Kasumi-1 (cell line): ENCODE measurements around the gene GPR157.
A peak's percentile ranks its signal among the peaks of the same experiment; 100 is the strongest.

Experiments used
- DNase-seq, 2 experiments: peaks; one replicate each; lab custom pipeline; 2025; lab: John Stamatoyannopoulos, UW

GPR157 gene

DNA sequence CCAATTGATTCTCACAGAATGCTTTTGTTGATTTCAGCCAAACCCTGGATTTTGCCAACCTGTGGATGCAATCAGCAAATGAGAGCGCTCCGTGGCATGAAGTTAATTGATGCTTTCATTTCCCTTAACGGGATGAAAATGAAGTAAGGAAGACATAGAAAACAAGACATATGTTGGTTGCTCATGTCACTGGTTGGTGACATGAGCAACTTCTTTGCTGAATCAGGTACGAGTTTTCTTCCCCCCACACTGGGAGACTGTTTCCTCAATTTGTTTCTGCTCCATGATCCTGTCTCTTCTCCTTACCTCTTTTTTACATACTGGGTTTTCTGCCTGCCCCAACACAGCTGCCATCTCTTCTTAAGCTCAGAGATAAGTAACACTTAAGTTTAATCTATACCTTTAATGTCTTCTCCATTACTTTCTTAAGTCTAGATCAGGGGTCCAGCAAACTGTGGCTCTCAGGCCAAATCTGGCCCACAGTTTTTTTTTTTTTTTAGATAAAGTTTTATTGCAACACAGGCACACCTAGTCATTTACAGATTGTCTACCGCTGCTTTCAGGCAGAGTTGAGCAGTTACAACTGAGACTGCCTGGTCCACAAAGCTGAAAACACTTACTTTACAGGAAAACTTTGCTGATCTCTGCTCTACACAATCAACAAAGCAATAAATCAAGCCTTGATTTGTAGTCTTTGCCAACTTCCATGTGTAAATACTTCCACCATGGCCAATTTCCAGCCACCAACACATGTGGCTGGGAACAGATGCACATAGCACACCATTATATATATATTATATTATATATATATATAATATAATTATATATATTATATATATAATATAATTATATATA is 13.3 kb downstream of the GPR157 start:
- no peak for DNase-seq

DNA sequence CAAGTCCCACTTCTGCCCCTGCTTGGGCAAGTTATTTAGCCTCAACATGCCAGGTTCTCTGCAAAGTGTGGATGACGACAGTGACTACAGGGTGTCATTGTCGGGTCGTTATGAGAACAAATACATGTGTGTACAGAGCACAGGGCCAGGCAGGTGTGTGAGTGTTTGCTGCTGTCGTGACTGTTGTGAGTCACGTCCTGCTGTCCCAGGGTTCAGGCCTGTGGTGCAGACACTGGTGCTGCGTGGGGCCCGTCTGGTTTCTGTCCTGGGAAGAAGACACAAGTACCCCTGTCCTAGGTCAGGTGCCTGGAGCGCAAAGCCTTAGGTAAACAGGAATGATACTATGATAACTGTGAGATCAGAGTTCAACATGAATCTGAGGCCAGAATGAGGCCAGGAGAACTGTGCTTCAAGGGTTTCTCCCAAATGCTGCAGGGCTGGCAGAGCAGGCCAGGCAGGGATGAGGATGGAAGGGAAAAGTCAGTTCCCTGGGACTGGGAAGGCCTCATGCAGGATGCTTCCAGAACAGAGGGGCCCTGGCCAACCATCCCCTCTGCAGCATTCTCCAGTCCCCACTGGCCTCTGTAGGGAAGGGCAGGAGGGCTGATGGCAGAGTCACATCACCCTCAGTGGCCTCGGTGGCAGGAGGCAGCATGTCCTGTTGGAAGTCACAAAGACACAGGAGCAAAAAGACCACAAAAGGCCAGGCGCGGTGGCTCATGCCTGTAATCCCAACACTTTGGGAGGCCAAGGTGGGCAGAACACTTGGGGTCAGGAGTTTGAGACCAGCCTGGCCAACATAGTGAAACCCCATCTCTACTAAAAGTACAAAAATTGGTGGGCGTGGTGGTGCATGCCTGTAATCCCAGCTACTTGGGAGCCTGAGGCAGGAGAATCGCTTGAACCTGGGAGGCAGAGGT is 15.7 kb downstream of the GPR157 start:
- no peak for DNase-seq

DNA sequence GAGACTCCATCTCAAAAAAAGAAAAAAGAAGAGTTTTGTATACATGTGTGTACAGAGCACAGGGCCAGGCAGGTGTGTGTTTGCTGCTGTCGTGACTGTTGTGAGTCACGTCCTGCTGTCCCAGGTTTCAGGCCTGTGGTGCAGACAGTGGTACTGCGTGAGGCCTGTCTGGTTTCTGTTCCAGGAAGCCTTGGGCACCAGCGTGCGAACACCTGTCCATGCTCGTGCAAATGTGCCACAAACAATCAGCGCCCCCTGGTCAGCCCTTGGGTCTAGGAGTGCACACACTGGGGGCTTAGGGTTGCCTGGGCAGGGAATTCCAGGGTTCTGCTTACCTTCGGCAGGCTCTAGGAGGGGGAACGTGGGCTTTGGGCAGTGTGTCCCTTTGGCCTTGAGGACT is 16.9 kb downstream of the GPR157 start:
- no peak for DNase-seq

DNA sequence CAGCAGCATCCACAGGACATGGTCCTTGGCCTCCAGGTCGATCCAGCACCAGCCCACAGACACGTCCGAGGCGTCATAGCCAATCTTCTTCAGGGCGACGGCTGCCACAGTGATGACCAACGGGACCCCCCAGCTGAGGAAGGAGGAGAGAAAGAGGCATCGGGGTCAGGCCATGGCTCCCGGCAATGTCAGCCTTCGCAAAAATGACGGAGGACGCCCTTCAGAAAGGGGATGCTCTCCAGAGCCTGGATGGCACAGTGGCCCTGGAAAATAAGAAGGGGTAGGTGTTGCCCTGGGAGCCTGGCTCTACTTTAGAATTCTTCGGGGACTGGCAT is 17.6 kb downstream of the GPR157 start:
- no peak for DNase-seq

DNA sequence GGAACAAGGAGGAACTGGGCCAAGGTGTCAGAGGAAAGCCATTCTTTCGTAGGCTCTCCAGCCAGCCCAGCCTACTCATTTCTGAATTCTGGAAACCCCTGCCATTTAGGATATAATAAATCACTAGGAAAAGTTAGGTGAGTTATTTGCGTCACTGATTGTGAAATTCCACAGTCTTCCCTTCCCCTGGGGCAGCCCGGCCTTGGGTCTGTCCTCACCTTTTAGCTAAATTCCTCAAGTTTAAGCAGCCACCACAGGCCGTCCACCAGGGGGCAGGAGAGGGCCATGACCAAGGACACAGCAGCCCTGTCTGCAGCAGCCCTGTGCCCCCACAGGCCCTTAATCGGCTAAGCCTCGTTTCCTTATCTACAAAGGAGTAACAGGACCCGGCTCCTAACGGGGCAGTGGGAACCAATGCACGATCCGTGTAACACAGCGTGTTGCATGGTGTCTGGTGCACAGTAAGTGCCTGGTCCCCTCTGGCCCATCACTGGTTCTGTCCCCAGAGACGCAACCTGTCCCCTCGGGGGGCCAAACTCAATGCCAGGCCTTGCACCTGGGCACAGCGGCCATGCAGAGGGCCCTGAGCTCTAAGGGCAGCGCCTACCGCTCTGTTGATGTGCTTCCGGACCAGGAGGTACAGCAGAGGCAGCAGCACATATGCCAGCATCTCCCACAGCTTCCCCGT is 18.1 kb downstream of the GPR157 start:
- DNase-seq = peak; percentile 68 to 79

DNA sequence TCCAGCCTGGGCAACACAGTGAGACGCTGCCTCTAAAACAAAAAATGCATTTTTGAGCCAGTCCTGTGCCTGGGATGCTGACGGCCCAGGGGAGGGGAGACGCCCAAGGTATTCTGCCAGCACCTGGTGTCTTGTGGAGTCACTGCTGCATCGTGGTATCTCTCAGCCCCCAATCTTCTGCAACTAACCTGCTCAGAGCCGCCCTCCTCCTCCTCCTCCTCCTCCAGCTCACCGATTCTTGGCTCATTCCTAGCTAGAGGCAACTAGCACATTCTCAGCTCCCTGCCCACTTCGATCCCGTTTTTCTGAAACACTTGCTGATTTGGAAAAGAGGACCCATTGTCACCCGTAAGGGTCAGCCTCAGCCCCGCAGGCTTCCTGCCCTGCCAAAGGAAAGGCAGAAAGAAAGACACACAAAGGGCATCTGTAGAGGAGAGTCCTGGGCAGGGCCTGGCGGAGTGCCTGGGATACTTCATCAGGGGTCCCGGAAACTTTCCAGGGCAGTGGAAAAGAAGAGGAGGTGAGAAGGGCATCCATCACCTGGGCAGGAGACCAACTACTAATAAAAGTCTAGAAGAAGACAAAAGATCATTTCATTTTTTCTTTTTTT is 20.7 kb downstream of the GPR157 start:
- no peak for DNase-seq

GRCh38 chr1:9107136-9107535 is 21.8 kb downstream of the GPR157 start:
- no peak for DNase-seq

- DNase-seq = no peak
Observed at GRCh38 chr1:9106286-9106685, 22.6 kb downstream of the GPR157 start.

GRCh38 chr1:9105336-9105867 is 23.5 kb downstream of the GPR157 start:
- no peak for DNase-seq

- peak; percentile 79 to 84 for DNase-seq
Observed at GRCh38 chr1:9101510-9102146, 27.3 kb downstream of the GPR157 start.

DNA sequence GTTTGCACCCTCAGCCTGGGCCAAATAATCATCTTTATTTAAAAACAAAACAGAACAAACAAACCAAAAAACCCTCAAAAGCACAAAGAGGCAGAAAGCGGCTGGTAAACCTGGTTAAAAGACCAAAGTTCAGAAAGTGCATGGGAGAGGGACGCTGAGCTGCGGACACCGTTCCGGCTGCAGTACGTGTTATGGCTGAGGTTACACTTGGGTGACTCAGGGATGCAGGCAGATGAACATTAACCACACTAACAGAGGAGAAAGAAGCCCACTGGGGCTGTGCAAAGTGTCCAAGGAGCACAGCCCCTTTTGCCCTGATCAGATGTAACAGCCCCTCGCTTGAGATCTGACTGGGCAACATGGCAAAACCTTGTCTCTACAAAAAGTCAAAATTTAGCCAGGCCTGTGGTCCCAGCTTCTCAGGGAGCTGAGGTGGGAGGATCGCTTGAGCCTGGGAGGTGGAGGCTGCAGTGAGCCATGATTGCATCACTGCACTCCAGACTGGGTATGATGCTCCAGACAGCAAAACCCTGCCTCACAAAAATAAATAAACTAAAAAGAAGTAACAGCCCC is 28.3 kb downstream of the GPR157 start:
- DNase-seq = no peak

DNA sequence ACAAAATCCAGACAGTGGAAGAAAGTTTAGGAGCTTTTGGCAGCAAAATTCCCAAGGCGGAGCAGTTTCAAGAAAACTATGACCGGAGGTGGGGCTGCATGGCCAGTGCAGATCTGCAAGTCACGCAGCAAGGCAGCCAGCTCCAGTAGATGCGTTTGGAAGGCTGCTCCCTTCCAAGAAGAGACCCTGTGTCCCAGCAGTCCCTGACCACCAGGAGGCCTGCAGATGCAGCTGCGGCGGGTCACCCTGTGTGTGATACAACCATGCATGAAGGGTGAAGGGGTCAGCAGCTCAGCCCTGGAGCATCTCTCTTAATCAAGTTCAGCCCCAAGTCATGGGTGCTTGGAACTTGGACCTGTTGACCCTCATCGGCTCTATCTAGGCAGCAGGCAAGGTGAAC is 29.3 kb downstream of the GPR157 start:
- no peak for DNase-seq

GRCh38 chr1:9097947-9098705 is 30.8 kb downstream of the GPR157 start:
- DNase-seq = no peak

DNA sequence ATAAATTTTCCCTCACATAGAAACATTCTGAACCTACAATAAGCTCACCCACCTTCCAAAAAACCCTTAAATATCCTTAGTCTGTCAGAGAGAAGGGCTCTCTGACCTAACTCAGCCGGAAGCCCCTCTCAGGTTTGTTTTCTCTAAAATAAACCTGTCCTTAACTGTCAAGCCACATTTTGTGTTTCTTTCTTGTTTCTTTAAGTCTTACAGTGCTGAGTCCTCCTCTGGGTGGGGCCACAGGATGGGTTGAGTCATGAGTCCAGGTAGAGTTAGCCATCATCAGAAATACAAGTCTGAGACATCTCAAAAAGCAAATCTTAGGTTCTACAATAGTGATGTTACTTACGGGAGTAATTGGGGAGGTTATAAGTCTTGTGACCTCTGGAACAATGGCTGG is 33.1 kb downstream of the GPR157 start:
- no peak for DNase-seq

GRCh38 chr1:9093996-9094595 is 34.8 kb downstream of the GPR157 start:
- DNase-seq = peak in 1 of 2 experiments; percentile 38

GRCh38 chr1:9093581-9093980 is 35.3 kb downstream of the GPR157 start:
- peak; percentile 38 for DNase-seq

DNA sequence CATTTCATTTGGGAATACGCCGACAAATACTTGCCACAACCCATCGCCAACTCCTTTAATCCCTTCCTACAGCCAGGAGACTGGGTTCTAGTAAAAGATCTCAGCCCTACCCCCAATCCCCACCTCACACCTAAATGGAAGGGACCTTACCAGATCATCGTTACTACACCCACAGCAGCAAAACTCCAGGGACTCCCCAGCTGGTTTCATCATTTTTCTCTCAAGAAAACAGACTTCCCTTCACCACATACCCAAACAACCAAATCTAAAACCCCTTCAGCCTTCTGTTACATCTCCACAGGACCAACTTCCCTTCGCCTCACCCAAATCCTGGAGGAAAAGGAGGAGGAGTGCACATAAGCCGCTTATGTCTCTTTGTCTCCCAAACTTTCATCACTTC is 35.8 kb downstream of the GPR157 start:
- no peak for DNase-seq

GRCh38 chr1:9088807-9089206 is 40.1 kb downstream of the GPR157 start:
- DNase-seq = no peak

DNA sequence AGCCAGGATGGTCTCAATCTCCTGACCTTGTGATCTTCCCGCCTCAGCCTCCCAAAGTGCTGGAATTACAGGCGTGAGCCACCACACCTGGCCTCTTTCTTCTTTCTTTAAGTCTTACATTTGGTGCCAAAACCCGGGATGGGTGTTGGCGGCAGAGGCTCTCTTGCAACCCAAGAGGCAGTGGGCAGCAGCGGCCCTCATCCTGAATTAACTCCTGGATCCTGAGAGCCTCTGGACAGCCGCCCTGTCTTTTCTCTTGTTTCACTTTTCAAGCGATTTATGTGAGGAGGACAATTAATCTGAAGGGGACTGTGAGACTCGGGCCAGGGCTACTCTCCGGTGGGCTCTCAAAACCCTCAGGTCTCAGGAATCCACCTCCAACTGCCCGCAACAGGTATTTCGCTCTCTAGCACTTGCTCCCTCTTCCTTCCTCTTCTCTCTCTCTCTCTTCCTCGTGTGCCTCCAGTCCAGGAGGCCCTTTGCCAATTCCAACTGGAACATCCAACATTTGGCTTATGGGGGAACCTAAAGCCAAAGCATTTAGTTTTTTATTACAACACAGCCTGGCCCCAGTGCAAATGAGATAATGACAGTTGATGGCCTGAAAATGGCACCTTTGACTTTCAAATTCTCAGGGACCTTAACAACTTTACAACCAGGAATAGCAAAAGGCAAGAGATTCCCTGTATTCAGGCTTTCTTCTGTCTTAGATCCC is 41.3 kb downstream of the GPR157 start:
- DNase-seq = no peak
